ENCODE results near the gene COPRS. TPM values are rescaled to one million over a fixed set of nuclear protein-coding genes. Genes with fewer than 3 reads are reported as not detected.
"Not testable (repeated sequence)": the region's sequence is repeated elsewhere in the genome, so short reads cannot be mapped to it uniquely, and the experiment has no call there.

COPRS gene
- total and polyA plus RNA-seq, 2 experiments from 2014 or later, result 51.5 to 62.6 TPM

GRCh38 chr17:31829649-31830048 lies 29.4 kb downstream of the COPRS start:
- Mint-ChIP-seq H3K4me3 (no peak overlapping the region), H3K27ac (no peak overlapping the region), H3K9me3 (peaks cover 6% of the 10 kb centered on the region; the same call in 2 of the 3 replicates), H3K4me1 (no peaks in the 10 kb centered on the region), H3K27me3 (ENCODE audit: insufficient read depth, low read depth, poor library complexity) (peaks cover 4% of the 10 kb centered on the region), H3K36me3 (ENCODE audit: low read depth) (no peaks in the 10 kb centered on the region)
- Histone ChIP-seq H3K27me3 (ENCODE audit: insufficient read depth) (no peaks in the 10 kb centered on the region), H3K36me3 (ENCODE audit: insufficient read depth) (no peaks in the 10 kb centered on the region), H3K4me1 (ENCODE audit: insufficient read depth) (no peaks in the 10 kb centered on the region), H3K9me2 (ENCODE audit: insufficient read depth) (no peaks in the 10 kb centered on the region), H3K27ac (ENCODE audit: low read depth) (no peak overlapping the region), H3K4me3 (no peak overlapping the region), H3F3A (replicated peaks; ENCODE audit: low read depth) (no peaks in the 10 kb centered on the region), H3K79me2 (replicated peaks; ENCODE audit: insufficient read depth) (no peaks in the 10 kb centered on the region), H2AFZ (no peak overlapping the region), H3K4me2 (no peak overlapping the region), H4K20me1 (replicated peaks; ENCODE audit: insufficient read depth) (no peaks in the 10 kb centered on the region)
- TF ChIP-seq REST (IDR thresholded peaks at IDR 0.05; ENCODE audit: unreplicated experiment), result no peak
- TF ChIP-seq NANOG (IDR thresholded peaks at IDR 0.05; ENCODE audit: borderline replicate concordance), result no peak
- TF ChIP-seq CTCF (conservative IDR thresholded peaks at IDR 0.05; ENCODE audit: low read depth in 2 of 2), result no peak
- TF ChIP-seq JUNB (IDR thresholded peaks at IDR 0.05; ENCODE audit: unreplicated experiment), result no peak
- TF ChIP-seq ZNF331 (CRISPR knock-in tag; IDR thresholded peaks at IDR 0.05; ENCODE audit: low read depth), result no peak
- no peak for TF ChIP-seq POLR2AphosphoS5 (IDR thresholded peaks at IDR 0.05; ENCODE audit: low read depth)
- no peak for TF ChIP-seq ZNF114 (CRISPR knock-in tag; IDR thresholded peaks at IDR 0.05)
- no peak for TF ChIP-seq CREB1 (CRISPR knock-in tag; IDR thresholded peaks at IDR 0.05; ENCODE audit: low read depth)
- TF ChIP-seq ETS1 (IDR thresholded peaks at IDR 0.05), result no peak
- no peak for DNase-seq (ENCODE audit: low spot score)
- ATAC-seq, result no peak

- H3F3A ChIP-seq (replicated peaks; ENCODE audit: low read depth); H3K27me3 ChIP-seq (ENCODE audit: insufficient read depth); H3K79me2 ChIP-seq (replicated peaks; ENCODE audit: insufficient read depth); H3K4me3 Mint-ChIP-seq; H3K4me3 ChIP-seq; H4K20me1 ChIP-seq (replicated peaks; ENCODE audit: insufficient read depth); H3K27ac ChIP-seq (ENCODE audit: low read depth); H3K4me1 Mint-ChIP-seq; H3K36me3 Mint-ChIP-seq (ENCODE audit: low read depth); H3K36me3 ChIP-seq (ENCODE audit: insufficient read depth); H3K4me1 ChIP-seq (ENCODE audit: insufficient read depth); ATAC-seq; H2AFZ ChIP-seq; DNase-seq (ENCODE audit: low spot score); H3K9me2 ChIP-seq (ENCODE audit: insufficient read depth); H3K9me3 Mint-ChIP-seq; H3K27ac Mint-ChIP-seq; H3K4me2 ChIP-seq; H3K27me3 Mint-ChIP-seq (ENCODE audit: insufficient read depth, low read depth, poor library complexity): not testable (repeated sequence)
Observed at GRCh38 chr17:31828955-31829354, 30.1 kb downstream of the COPRS start.

Data from GM23338 (cell line).